H1 (cell line): ENCODE measurements around the gene SLC25A24. TPM values are rescaled to one million over a fixed set of nuclear protein-coding genes. Genes with fewer than 3 reads are reported as not detected.
"Not testable (repeated sequence)": the region's sequence is repeated elsewhere in the genome, so short reads cannot be mapped to it uniquely, and the experiment has no call there.

ENCODE experiments used
- CTCF ChIA-PET: fragments of 300-600 bp; sonication (Branson Sonifier 250); formaldehyde crosslinking; loops from one replicate; lab custom pipeline; 2021; ENCODE audit not compliant: partially characterized antibody; lab: Charles Lee
- POLR2A ChIA-PET: fragments of 300-600 bp; sonication (Branson Sonifier 250); formaldehyde crosslinking; loops from one replicate; lab custom pipeline; 2021; ENCODE audit warnings: inconsistent platforms; ENCODE audit not compliant: partially characterized antibody; lab: Charles Lee
- DNase-seq, 2 experiments: peaks; one replicate each; pipeline versions ENCODE4 v3.0.0 to v3.0.0-alpha.2; 2010 to 2022; ENCODE audit warnings: low spot score in 2 of 2, low read depth in 1 of 2, mixed read lengths in 1 of 2
- FAIRE-seq: peaks from 2 replicates; lab custom pipeline; 2011; peaks lifted over from hg19 to GRCh38; lab: Jason Lieb, UNC
- H2AFZ ChIP-seq: 2 replicates; pipeline ENCODE4 v1.8.1; 2012; ENCODE audit warnings: low read length, inconsistent platforms
- H2AK5ac ChIP-seq: 2 replicates; pipeline ENCODE4 v1.6.1; 2013; ENCODE audit warnings: low read depth, low read length
- H2BK120ac ChIP-seq: replicated peaks from 2 replicates; pipeline ENCODE3; 2013; ENCODE audit warnings: low read depth, low read length, inconsistent platforms
- H2BK12ac ChIP-seq: 2 replicates; pipeline ENCODE4 v1.6.1; 2013; ENCODE audit warnings: low read depth, low read length
- H2BK15ac ChIP-seq: 2 replicates; pipeline ENCODE4 v1.6.1; 2013; ENCODE audit warnings: low read length
- H2BK20ac ChIP-seq: 2 replicates; pipeline ENCODE4 v1.6.1; 2013; ENCODE audit warnings: low read length
- H2BK5ac ChIP-seq: 2 replicates; pipeline ENCODE4 v1.6.1; 2013; ENCODE audit warnings: low read depth, low read length
- H3K14ac ChIP-seq: 2 replicates; pipeline ENCODE4 v1.6.1; 2013; ENCODE audit warnings: inconsistent platforms; ENCODE audit not compliant: insufficient read length
- H3K18ac ChIP-seq: 2 replicates; pipeline ENCODE4 v1.6.1; 2013; ENCODE audit warnings: low read length; ENCODE audit errors: extremely low read depth
- H3K23ac ChIP-seq: 2 replicates; pipeline ENCODE4 v1.6.1; 2013; ENCODE audit warnings: inconsistent platforms; ENCODE audit not compliant: insufficient read length
- H3K23me2 ChIP-seq: 2 replicates; pipeline ENCODE4 v1.6.1; 2013; ENCODE audit warnings: low read depth, low read length
- H3K27ac ChIP-seq: 2 replicates; pipeline ENCODE4 v1.6.1; 2011; ENCODE audit warnings: low read depth, low read length, inconsistent platforms
- H3K27me3 ChIP-seq, 4 experiments: replicated peaks in 1 of 4; 1 replicate in 1 of 4; 2 replicates in 3 of 4; pipeline versions ENCODE4 v1.6.1 to v1.8.1; 2011 to 2013; ENCODE audit warnings: low read length in 3 of 4, mild to moderate bottlenecking in 3 of 4, inconsistent platforms in 2 of 4, mixed read lengths in 2 of 4, moderate library complexity in 1 of 4; ENCODE audit not compliant: control insufficient read depth in 3 of 4, insufficient read depth in 3 of 4; ENCODE audit errors: extremely low read depth in 1 of 4
- H3K36me3 ChIP-seq, 4 experiments: 2 replicates each; pipeline versions ENCODE4 v1.6.1 to v1.8.1; 2011 to 2013; ENCODE audit warnings: mild to moderate bottlenecking in 4 of 4, low read length in 3 of 4, moderate library complexity in 2 of 4, control low read depth in 1 of 4, inconsistent platforms in 1 of 4; ENCODE audit not compliant: insufficient read depth in 4 of 4, control insufficient read depth in 2 of 4
- H3K4ac ChIP-seq: replicated peaks from 2 replicates; pipeline ENCODE3; 2013; ENCODE audit warnings: low read length, low read depth, mixed read lengths, inconsistent platforms; ENCODE audit not compliant: insufficient read length
- H3K4me1 ChIP-seq, 4 experiments: replicated peaks in 1 of 4; 1 replicate in 1 of 4; 2 replicates in 3 of 4; pipeline versions ENCODE4 v1.6.1 to v1.8.1; 2011 to 2013; ENCODE audit warnings: low read length in 3 of 4, inconsistent platforms in 2 of 4, mixed read lengths in 1 of 4; ENCODE audit not compliant: insufficient read depth in 4 of 4, control insufficient read depth in 3 of 4
- H3K4me2 ChIP-seq, 2 experiments: 2 replicates each; pipeline versions ENCODE4 v1.6.1 to v1.8.1; 2011 to 2013; ENCODE audit warnings: low read depth in 2 of 2, low read length in 2 of 2, control low read depth in 1 of 2, inconsistent platforms in 1 of 2, mild to moderate bottlenecking in 1 of 2; ENCODE audit not compliant: insufficient read depth in 1 of 2
- H3K4me3 ChIP-seq, 4 experiments: fragments of 200-600, 300-600 bp in 1 of 4; sonication (generic), shearing (Covaris generic), sonication (Bioruptor Twin) in 1 of 4; 2 replicates each; pipeline versions ENCODE4 v1.5.1 to v1.8.1; 2011 to 2016; ENCODE audit warnings: low read length in 4 of 4, low read depth in 3 of 4, control low read depth in 2 of 4, inconsistent platforms in 2 of 4, mild to moderate bottlenecking in 2 of 4, mixed read lengths in 1 of 4, moderate library complexity in 1 of 4; ENCODE audit not compliant: insufficient read depth in 2 of 4; ENCODE audit errors: extremely low read depth in 1 of 4
- H3K56ac ChIP-seq: replicated peaks from 2 replicates; pipeline ENCODE3; 2013; ENCODE audit warnings: low read depth, mild to moderate bottlenecking, mixed read lengths, low read length, inconsistent platforms; ENCODE audit not compliant: insufficient read length
- H3K79me1 ChIP-seq: 2 replicates; pipeline ENCODE4 v1.6.1; 2013; ENCODE audit warnings: low read depth, low read length, control low read depth
- H3K79me2 ChIP-seq, 2 experiments: 2 replicates each; pipeline versions ENCODE4 v1.6.1 to v1.8.1; 2012 to 2013; ENCODE audit warnings: low read length in 2 of 2, mild to moderate bottlenecking in 2 of 2, inconsistent platforms in 1 of 2; ENCODE audit not compliant: insufficient read depth in 2 of 2, control insufficient read depth in 1 of 2
- H3K9ac ChIP-seq, 4 experiments: replicated peaks in 1 of 4; 1 replicate in 1 of 4; 2 replicates in 3 of 4; pipeline versions ENCODE4 v1.6.1 to v1.8.1; 2011 to 2013; ENCODE audit warnings: low read depth in 3 of 4, low read length in 3 of 4, control low read depth in 2 of 4, mild to moderate bottlenecking in 2 of 4, moderate library complexity in 2 of 4, inconsistent platforms in 1 of 4; ENCODE audit errors: extremely low read depth in 1 of 4
- H3K9me3 ChIP-seq, 2 experiments: 2 replicates each; pipeline versions ENCODE4 v1.6.1 to v1.8.1; 2012 to 2013; ENCODE audit warnings: mild to moderate bottlenecking in 2 of 2, moderate library complexity in 2 of 2, control low read depth in 1 of 2, inconsistent platforms in 1 of 2, low read depth in 1 of 2, low read length in 1 of 2, mixed read lengths in 1 of 2; ENCODE audit not compliant: insufficient read depth in 2 of 2
- H4K20me1 ChIP-seq, 2 experiments: replicated peaks in 1 of 2; 2 replicates each; pipeline versions ENCODE3 to v1.8.1; 2011 to 2013; ENCODE audit warnings: inconsistent platforms in 2 of 2, low read length in 2 of 2, mild to moderate bottlenecking in 1 of 2; ENCODE audit not compliant: insufficient read depth in 2 of 2, control insufficient read depth in 1 of 2
- H4K5ac ChIP-seq: 2 replicates; pipeline ENCODE4 v1.6.1; 2013; ENCODE audit warnings: low read length, low read depth, mixed read lengths, inconsistent platforms; ENCODE audit not compliant: insufficient read length
- H4K8ac ChIP-seq: 2 replicates; pipeline ENCODE4 v1.8.0; 2013; ENCODE audit warnings: mild to moderate bottlenecking, moderate library complexity, low read length, inconsistent platforms; ENCODE audit not compliant: insufficient read depth; ENCODE audit errors: extremely low read depth
- H4K91ac ChIP-seq: replicated peaks from 2 replicates; pipeline ENCODE3; 2013; ENCODE audit warnings: low read length, mixed read lengths, inconsistent platforms; ENCODE audit not compliant: insufficient read length
- WGBS, 2 experiments: shearing (Covaris generic) in 1 of 2; methylation state at CpG; one replicate each; pipeline versions ENCODE4 v1.1.6 to v1.1.7; 2013 to 2015; ENCODE audit warnings: low lambda C conversion rate in 2 of 2, mixed read lengths in 2 of 2, inconsistent platforms in 1 of 2, low coverage in 1 of 2, missing lambda C conversion rate in 1 of 2; ENCODE audit not compliant: insufficient replicate concordance in 2 of 2, insufficient coverage in 1 of 2, insufficient read length in 1 of 2; ENCODE audit errors: extremely low coverage in 1 of 2, missing lambda C conversion rate in 1 of 2; 5-methylcytosine and 5-hydroxymethylcytosine counted together
- polyA plus RNA-seq, 7 experiments: library from polyadenylated mRNA; depleted of rRNA in 3 of 7; stranded (reverse) in 5 of 7; unstranded in 2 of 7; fragments of >200 nt in 5 of 7; fragments of 200-250 nt in 2 of 7; gene quantifications; 1 replicate in 5 of 7; 2 replicates in 1 of 7; 4 replicates in 1 of 7; pipeline versions ENCODE4 v1.2.1 to v1.2.3, GENCODE V29; 2011 to 2013; ENCODE audit warnings: missing spikeins in 2 of 7, mixed read lengths in 2 of 7
- total RNA-seq: library from RNA; stranded (reverse); fragmentation: NEBNext Ultra II Directional; extraction: Animal tissue kit (Norgen Biotek cat#: 25700); gene quantifications from 2 replicates; pipeline ENCODE4 v1.2.1, GENCODE V29; 2021

Gene SLC25A24
- total and polyA plus RNA-seq, 2 of the 8 experiments (the other 6 are each of a cell fraction or from before 2014, with no cell fraction given) = 13.6 to 40.6 TPM

- H4K20me1 ChIP-seq, H2BK5ac ChIP-seq, H3K27ac ChIP-seq, H3K9ac ChIP-seq, H3K4me1 ChIP-seq, H2BK20ac ChIP-seq, H2BK15ac ChIP-seq, POLR2A ChIA-PET, H3K4ac ChIP-seq, H3K4me2 ChIP-seq, H2BK12ac ChIP-seq, H3K79me1 ChIP-seq, H2BK120ac ChIP-seq, H4K8ac ChIP-seq, H3K4me3 ChIP-seq, H3K79me2 ChIP-seq, H4K5ac ChIP-seq, H2AK5ac ChIP-seq, H3K56ac ChIP-seq, H3K18ac ChIP-seq, H3K14ac ChIP-seq, H3K23me2 ChIP-seq, DNase-seq, H2AFZ ChIP-seq, FAIRE-seq, H3K27me3 ChIP-seq, H4K91ac ChIP-seq, H3K23ac ChIP-seq: not testable (repeated sequence)
- WGBS, 2 experiments = 92% methylated on average over 1 of the region's 1 CpG; no CpG with 5 or more reads in 1 of the 2 experiments
- CTCF ChIA-PET = interaction anchor here (14.1 kb wide), 1 partner anchor 348 kb away, joined by 433 read pairs; no protein-coding TSS in a partner anchor
- Histone ChIP-seq H3K36me3 (peaks cover 0 to 31% (median 10%) of the 10 kb centered on the region in 4 experiments; a peak in 4 of 8 replicates), H3K9me3 (peaks cover 11 to 14% of the 10 kb centered on the region in 2 experiments)
Measured at GRCh38 chr1:108131281-108131680, 68.9 kb downstream of the SLC25A24 start.
